K562 (cell line): ENCODE measurements around the gene MPZL1. TPM values are rescaled to one million over a fixed set of nuclear protein-coding genes. Genes with fewer than 3 reads are reported as not detected.
A peak's percentile ranks its signal among the peaks of the same experiment; 100 is the strongest.

ENCODE experiments used
- FUS ChIP-seq: fragments of 200-400 bp; formaldehyde crosslinking; optimal IDR thresholded peaks from 2 replicates; pipeline ENCODE3; 2017; ENCODE audit warnings: low read depth, low read length
- HSF4 ChIP-seq: fragments of 250-450 bp; sonication (Bioruptor Pico); IDR thresholded peaks from 2 replicates; pipeline ENCODE4 v2.1.2; 2022; ENCODE audit warnings: mild to moderate bottlenecking, moderate library complexity, borderline replicate concordance
- MCM3 ChIP-seq: fragments of 450-650 bp; IDR thresholded peaks from 2 replicates; pipeline ENCODE4 v1.6.1; 2016
- ZBTB40 ChIP-seq, 2 experiments: fragments of 450-650 bp in 1 of 2; sonication (generic) in 1 of 2; formaldehyde crosslinking in 1 of 2; IDR thresholded peaks; 2 replicates each; pipeline versions ENCODE4 v1.7.1 to v1.9.0; 2016 to 2022; ENCODE audit warnings: inconsistent platforms in 1 of 2, mild to moderate bottlenecking in 1 of 2, missing genetic modification reagents in 1 of 2
- ZMIZ1 ChIP-seq, 2 experiments: fragments of 150-350 bp in 1 of 2; IDR thresholded peaks; 2 replicates each; pipeline ENCODE4 v1.6.1; 2012 to 2016; ENCODE audit warnings: low read depth in 2 of 2, low read length in 2 of 2, mild to moderate bottlenecking in 1 of 2, moderate library complexity in 1 of 2
- ZNF354B ChIP-seq: fragments of 250-450 bp; sonication (Bioruptor Pico); IDR thresholded peaks from 2 replicates; pipeline ENCODE4 v1.4.0; 2020
- ZNF431 ChIP-seq: sonication (generic); formaldehyde crosslinking; IDR thresholded peaks from 2 replicates; pipeline ENCODE4 v1.8.0; 2022; ENCODE audit warnings: mild to moderate bottlenecking, missing genetic modification reagents
- ZNF511 ChIP-seq: sonication (generic); formaldehyde crosslinking; IDR thresholded peaks from 2 replicates; pipeline ENCODE4 v1.8.0; 2022; ENCODE audit warnings: mild to moderate bottlenecking, missing genetic modification reagents
- ZNF584 ChIP-seq: fragments of 200-800 bp; sonication (Bioruptor generic); IDR thresholded peaks from 2 replicates; pipeline ENCODE4 v1.6.1; 2016; ENCODE audit warnings: low read depth, mild to moderate bottlenecking, missing genetic modification characterization, missing compliant biosample characterization
- polyA plus RNA-seq, 8 experiments: library from polyadenylated mRNA; depleted of rRNA in 4 of 8; stranded (reverse) in 5 of 8; unstranded in 3 of 8; fragments of >200 nt; fragmentation: Nextera tagmentation in 2 of 8; fragmentation: Illumina TruSeq in 1 of 8; extraction: Ambion mirVana in 2 of 8; extraction: Trizol in 1 of 8; gene quantifications; 2 replicates each; pipeline versions ENCODE4 v1.2.1 to v1.2.3, GENCODE V29; 2011 to 2014; ENCODE audit warnings: inconsistent platforms in 1 of 8, missing spikeins in 1 of 8
- total RNA-seq, 7 experiments: library from RNA; depleted of rRNA in 6 of 7; stranded (reverse); fragments of >200 nt in 6 of 7; fragmentation: Illumina TruSeq in 2 of 7; extraction: Trizol in 2 of 7; gene quantifications; 2 replicates each; pipeline versions ENCODE4 v1.2.1 to v1.2.3, GENCODE V29; 2011 to 2021; ENCODE audit warnings: low replicate concordance in 1 of 7
- TF ChIP-seq, protein P1 (sequence below): fragments of 250-450 bp; sonication (Bioruptor Pico); IDR thresholded peaks from 2 replicates; pipeline ENCODE4 v1.8.0; 2022; ENCODE audit warnings: inconsistent platforms, mild to moderate bottlenecking, moderate library complexity, borderline replicate concordance

The MPZL1 gene
- total and polyA plus RNA-seq, 9 of the 15 experiments (the other 6 are each of a cell fraction or from before 2014, with no cell fraction given): 14.5 to 153 (median 66.5) TPM

- TF ChIP-seq ZMIZ1 (IDR thresholded peaks at IDR 0.05; ENCODE audit: low read depth in 2 of 2, low read length in 2 of 2) (no peak), MCM3 (no peak), ZNF354B (no peak), ZBTB40 (IDR thresholded peaks at IDR 0.05) (peak; percentile 64; the same call in 1 of the 2 replicates), ZBTB40 (CRISPR knock-in tag; IDR thresholded peaks at IDR 0.05) (no peak), ZNF431 (CRISPR knock-in tag) (peak; percentile 60; the same call in 1 of the 2 replicates), ZNF511 (CRISPR knock-in tag) (peak; percentile 75), FUS (no peak), ZNF584 (CRISPR knock-in tag) (no peak), HSF4 (no peak)
- TF ChIP-seq, protein P1, sequence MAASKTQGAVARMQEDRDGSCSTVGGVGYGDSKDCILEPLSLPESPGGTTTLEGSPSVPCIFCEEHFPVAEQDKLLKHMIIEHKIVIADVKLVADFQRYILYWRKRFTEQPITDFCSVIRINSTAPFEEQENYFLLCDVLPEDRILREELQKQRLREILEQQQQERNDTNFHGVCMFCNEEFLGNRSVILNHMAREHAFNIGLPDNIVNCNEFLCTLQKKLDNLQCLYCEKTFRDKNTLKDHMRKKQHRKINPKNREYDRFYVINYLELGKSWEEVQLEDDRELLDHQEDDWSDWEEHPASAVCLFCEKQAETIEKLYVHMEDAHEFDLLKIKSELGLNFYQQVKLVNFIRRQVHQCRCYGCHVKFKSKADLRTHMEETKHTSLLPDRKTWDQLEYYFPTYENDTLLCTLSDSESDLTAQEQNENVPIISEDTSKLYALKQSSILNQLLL (CRISPR knock-in tag): no peak
Observed at GRCh38 chr1:167721617-167722151, at the start of gene MPZL1 (continued).
